MV-4-11 (cell line): ENCODE measurements around the gene CATSPERZ.
A peak's percentile ranks its signal among the peaks of the same experiment; 100 is the strongest.
"Not testable (repeated sequence)": the region's sequence is repeated elsewhere in the genome, so short reads cannot be mapped to it uniquely, and the experiment has no call there.

ENCODE experiments used
- DNase-seq: peaks from one replicate; lab custom pipeline; 2025; lab: John Stamatoyannopoulos, UW

CATSPERZ gene

GRCh38 chr11:64303109-64304031, 3.2 kb downstream of the CATSPERZ start:
- DNase-seq, result no peak

- no peak for DNase-seq
Observed at GRCh38 chr11:64304032-64304315, 3.8 kb downstream of the CATSPERZ start.

- DNase-seq, result peak; percentile 93
Observed at GRCh38 chr11:64304316-64305072, 4.3 kb downstream of the CATSPERZ start.

DNA sequence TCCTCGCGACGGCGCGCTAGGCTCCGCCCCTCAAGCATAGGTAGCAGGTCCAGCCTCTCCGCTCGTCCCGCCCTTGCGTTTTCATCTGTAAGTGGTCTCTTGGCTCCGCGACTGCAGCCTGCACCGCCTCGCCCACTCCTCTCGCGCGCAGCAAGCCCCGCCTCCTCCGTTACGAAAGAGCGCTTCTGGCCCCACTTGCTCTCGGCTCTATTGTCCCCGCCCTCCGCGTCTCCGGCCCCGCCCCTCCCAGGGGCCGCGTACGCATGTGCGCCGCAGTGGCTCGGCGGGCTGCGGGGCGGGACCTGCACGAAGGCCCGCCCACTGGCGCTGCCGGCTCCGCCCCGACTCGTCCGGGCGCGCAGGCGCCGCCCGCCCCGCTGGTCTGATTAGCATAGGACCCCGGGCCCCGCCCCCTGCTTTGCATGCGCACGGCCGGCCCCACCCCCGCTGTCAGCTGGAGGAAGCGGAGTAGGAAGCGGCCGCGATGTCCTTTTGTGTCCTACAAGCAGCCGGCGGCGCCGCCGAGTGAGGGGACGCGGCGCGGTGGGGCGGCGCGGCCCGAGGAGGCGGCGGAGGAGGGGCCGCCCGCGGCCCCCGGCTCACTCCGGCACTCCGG, 5.0 kb downstream of the CATSPERZ start, which contains the start of gene ESRRA:
Gene ESRRA, plus strand, starts transcription at position 450 of the 616 bp plus-strand sequence. CDS start 1,656 bp downstream, outside the sequence.
- peak; percentile 98 for DNase-seq

DNA sequence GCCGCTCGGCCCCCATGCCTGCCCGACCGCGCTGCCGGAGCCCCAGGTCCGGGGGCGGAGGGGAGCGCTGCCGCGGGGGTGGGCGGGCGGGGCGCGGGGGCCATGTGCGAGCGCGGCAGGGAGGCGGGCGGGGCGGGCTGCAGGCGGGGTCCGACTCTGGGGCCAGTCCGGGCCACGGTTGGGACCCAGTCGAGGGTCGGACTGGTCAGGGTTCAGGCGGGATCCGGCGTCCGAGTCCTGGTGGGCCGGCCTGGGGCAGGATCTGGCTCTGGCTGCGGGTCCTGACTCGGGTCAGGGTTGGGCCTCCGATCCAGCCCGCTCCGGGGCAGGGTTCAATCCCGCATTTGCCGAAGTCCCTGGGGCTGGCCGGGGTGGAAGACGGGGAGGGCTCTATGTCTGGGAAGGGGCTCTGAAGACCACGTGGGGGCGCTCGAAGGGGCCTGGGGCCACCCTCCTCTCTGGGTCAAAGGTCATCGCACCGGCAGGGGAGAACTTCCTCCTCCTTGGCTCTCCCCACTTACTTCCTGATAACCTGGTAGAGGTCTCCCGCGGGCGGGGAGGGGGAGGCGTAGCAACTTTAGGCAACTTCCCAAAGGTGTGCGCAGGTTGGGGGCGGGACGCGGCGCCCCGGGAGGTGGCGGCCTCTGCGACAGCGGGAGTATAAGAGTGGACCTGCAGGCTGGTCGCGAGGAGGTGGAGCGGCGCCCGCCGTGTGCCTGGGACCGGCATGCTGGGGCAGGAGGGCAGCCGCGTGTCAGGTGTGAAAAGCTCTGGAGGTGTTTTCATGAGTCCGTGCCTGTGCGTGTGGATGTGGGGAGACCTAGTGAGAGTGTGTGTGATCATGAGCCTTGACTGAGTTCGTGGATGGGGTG, 5.8 kb downstream of the CATSPERZ start:
- DNase-seq, result peak; percentile 82

DNA sequence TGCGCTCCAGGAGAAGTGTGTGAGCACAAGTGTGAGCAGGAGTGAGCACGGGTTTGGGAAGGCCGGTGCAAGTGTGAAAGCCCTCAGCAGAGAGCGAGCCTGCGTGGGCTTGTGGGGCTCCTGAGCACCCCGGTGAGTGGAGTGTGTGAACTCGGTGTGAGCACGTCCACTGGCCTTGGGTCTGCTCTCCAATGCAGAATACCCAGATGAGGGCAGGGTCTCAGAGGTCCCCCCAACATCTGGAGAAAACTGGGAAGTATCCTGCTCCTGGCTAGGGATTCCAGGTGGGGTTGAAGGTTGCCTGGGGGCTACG, 6.4 kb downstream of the CATSPERZ start:
- DNase-seq, result no peak

GRCh38 chr11:64306876-64307622, 6.9 kb downstream of the CATSPERZ start:
- DNase-seq, result no peak

GRCh38 chr11:64307795-64308194, 7.6 kb downstream of the CATSPERZ start:
- not testable (repeated sequence) for DNase-seq

- DNase-seq, result no peak
Observed at GRCh38 chr11:64312947-64313346, 12.8 kb downstream of the CATSPERZ start.

- DNase-seq, result peak; percentile 79
Observed at GRCh38 chr11:64313491-64314145, 13.5 kb downstream of the CATSPERZ start.

- no peak for DNase-seq
Observed at GRCh38 chr11:64314146-64314804, 14.1 kb downstream of the CATSPERZ start.

DNA sequence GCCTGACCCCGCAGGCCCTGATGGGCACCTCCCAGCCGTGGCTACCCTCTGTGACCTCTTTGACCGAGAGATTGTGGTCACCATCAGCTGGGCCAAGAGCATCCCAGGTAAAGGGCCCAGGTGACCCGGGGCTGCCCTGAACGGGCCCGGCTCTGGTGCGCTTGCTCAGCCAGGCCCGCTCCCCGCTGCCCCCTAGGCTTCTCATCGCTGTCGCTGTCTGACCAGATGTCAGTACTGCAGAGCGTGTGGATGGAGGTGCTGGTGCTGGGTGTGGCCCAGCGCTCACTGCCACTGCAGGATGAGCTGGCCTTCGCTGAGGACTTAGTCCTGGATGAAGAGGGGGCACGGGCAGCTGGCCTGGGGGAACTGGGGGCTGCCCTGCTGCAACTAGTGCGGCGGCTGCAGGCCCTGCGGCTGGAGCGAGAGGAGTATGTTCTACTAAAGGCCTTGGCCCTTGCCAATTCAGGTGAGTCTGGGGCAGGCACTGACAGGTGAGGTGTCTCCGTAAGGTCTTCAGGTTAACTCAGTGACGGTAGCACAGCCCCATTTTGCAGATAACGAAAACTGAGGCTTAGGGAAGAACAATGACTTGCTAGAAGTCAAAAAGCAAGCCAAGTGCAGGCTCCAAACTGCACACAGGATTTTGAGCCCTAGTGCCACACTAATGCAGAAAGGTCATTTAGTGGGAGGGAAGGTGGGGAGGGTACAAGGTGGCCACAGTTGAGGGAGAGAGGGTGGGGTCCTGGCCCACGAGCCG, 14.8 kb downstream of the CATSPERZ start:
- no peak for DNase-seq

DNA sequence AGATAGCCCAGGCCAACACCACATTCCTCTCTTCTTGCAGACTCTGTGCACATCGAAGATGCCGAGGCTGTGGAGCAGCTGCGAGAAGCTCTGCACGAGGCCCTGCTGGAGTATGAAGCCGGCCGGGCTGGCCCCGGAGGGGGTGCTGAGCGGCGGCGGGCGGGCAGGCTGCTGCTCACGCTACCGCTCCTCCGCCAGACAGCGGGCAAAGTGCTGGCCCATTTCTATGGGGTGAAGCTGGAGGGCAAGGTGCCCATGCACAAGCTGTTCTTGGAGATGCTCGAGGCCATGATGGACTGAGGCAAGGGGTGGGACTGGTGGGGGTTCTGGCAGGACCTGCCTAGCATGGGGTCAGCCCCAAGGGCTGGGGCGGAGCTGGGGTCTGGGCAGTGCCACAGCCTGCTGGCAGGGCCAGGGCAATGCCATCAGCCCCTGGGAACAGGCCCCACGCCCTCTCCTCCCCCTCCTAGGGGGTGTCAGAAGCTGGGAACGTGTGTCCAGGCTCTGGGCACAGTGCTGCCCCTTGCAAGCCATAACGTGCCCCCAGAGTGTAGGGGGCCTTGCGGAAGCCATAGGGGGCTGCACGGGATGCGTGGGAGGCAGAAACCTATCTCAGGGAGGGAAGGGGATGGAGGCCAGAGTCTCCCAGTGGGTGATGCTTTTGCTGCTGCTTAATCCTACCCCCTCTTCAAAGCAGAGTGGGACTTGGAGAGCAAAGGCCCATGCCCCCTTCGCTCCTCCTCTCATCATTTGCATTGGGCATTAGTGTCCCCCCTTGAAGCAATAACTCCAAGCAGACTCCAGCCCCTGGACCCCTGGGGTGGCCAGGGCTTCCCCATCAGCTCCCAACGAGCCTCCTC, 15.7 kb downstream of the CATSPERZ start:
- not testable (repeated sequence) for DNase-seq

DNA sequence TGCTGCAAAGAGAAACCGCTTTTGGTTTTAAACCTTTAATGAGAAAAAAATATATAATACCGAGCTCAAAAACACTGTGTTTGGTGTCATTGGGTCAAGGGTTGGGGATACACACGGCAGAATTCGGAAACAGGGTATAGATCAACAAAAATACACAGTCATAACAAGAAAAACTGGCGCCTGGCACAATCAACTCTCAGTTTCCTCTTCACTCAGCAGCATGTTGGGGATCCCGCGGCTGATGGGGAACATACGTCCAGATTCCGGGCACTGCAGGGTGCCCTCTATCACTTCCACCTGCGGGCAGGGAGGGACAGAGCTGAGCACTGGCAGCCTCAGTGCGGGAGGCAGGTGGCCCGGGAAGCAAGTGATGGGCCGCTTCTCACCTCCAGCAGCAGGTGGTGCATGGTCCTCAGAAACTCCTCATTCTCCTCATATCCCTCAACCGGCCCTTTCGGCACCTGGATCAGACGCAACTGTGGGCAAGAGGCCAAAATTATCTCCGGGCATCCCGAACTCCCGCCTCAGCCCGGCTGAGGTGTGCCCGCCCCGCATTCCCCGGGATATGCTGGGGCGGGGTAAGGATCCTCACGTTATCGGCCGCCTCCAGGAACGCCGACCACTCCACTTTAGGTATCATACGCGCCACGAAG, 16.6 kb downstream of the CATSPERZ start:
- peak; percentile 48 for DNase-seq

GRCh38 chr11:64317325-64317960, 17.3 kb downstream of the CATSPERZ start, which contains the start of gene TRMT112:
Gene TRMT112 (minus strand): TSS chr11:64317559. CDS start chr11:64317526, 33 bp downstream.
- DNase-seq, result peak; percentile 98

DNA sequence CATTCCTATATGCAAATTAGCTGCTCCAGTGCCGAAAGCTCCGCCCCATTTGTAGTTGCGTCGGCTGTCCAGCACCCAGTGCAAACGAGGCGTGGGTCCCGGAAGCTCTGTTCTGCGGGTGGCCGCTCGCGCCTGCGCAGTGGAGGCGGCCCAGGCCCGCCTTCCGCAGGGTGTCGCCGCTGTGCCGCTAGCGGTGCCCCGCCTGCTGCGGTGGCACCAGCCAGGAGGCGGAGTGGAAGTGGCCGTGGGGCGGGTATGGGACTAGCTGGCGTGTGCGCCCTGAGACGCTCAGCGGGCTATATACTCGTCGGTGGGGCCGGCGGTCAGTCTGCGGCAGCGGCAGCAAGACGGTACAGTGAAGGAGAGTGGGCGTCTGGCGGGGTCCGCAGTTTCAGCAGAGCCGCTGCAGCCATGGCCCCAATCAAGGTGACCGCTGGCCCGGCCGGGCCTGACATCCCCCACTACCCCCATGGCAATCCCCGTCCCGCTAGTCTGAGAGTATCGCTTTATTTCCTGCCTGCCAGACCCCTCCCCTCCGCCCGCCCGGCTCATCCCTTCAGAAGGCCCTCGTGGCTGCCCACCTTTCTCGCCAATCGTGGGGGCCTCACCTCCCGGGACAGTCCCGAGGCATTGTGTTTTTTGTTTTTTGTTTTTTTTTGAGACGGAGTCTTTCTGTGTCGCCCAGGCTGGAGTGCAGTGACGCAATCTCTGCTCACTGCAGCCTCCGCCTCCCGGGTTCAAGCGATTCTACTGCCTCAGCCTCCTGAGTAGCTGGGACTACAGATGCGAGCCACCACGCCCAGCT, 18.0 kb downstream of the CATSPERZ start, which contains the start of gene PRDX5:
Gene PRDX5, plus strand, starts transcription at position 161 of the 805 bp plus-strand sequence. Its CDS starts 95 bp downstream, at position 256.
- DNase-seq, result peak; percentile 97
